ENCODE data around the gene LCTL. TPM values are rescaled to one million over a fixed set of nuclear protein-coding genes. Genes with fewer than 3 reads are reported as not detected.

The LCTL gene, protein sequence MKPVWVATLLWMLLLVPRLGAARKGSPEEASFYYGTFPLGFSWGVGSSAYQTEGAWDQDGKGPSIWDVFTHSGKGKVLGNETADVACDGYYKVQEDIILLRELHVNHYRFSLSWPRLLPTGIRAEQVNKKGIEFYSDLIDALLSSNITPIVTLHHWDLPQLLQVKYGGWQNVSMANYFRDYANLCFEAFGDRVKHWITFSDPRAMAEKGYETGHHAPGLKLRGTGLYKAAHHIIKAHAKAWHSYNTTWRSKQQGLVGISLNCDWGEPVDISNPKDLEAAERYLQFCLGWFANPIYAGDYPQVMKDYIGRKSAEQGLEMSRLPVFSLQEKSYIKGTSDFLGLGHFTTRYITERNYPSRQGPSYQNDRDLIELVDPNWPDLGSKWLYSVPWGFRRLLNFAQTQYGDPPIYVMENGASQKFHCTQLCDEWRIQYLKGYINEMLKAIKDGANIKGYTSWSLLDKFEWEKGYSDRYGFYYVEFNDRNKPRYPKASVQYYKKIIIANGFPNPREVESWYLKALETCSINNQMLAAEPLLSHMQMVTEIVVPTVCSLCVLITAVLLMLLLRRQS
- not detected for total RNA-seq
- not detected for total RNA-seq (2013)

- Mint-ChIP-seq H3K9me3 (no peaks in the 10 kb centered on the region), H3K4me3 (no peak within 1 kb of the TSS), H3K27ac (no peak within 1 kb of the TSS), H3K4me1 (peaks cover 7% of the 10 kb centered on the region in 2 donors), H3K36me3 (no peaks in the 10 kb centered on the region), H3K27me3 (ENCODE audit: low read depth in 2 of 2) (no peaks in the 10 kb centered on the region)
- TF ChIP-seq, protein P1, sequence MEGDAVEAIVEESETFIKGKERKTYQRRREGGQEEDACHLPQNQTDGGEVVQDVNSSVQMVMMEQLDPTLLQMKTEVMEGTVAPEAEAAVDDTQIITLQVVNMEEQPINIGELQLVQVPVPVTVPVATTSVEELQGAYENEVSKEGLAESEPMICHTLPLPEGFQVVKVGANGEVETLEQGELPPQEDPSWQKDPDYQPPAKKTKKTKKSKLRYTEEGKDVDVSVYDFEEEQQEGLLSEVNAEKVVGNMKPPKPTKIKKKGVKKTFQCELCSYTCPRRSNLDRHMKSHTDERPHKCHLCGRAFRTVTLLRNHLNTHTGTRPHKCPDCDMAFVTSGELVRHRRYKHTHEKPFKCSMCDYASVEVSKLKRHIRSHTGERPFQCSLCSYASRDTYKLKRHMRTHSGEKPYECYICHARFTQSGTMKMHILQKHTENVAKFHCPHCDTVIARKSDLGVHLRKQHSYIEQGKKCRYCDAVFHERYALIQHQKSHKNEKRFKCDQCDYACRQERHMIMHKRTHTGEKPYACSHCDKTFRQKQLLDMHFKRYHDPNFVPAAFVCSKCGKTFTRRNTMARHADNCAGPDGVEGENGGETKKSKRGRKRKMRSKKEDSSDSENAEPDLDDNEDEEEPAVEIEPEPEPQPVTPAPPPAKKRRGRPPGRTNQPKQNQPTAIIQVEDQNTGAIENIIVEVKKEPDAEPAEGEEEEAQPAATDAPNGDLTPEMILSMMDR (IDR thresholded peaks at IDR 0.05), result no peak
- Histone ChIP-seq H3K9me3 (ENCODE audit: control insufficient read depth, insufficient read depth, low read length) (no peaks in the 10 kb centered on the region), H3K4me3 (ENCODE audit: low read length) (no peak within 1 kb of the TSS), H3K27me3 (ENCODE audit: control insufficient read depth, insufficient read depth, low read length) (no peaks in the 10 kb centered on the region), H3K27ac (ENCODE audit: low read length) (no peak within 1 kb of the TSS), H3K36me3 (ENCODE audit: control insufficient read depth, insufficient read depth, low read length) (no peaks in the 10 kb centered on the region), H3K4me1 (ENCODE audit: control insufficient read depth, insufficient read depth, low read length) (peaks cover 6% of the 10 kb centered on the region)
- 92% methylated on average over 14 of the region's 14 CpGs for WGBS (ENCODE audit: insufficient coverage)
- ATAC-seq (no peak), DNase-seq (no peak)
- intact Hi-C loops (cut with micrococcal nuclease), result no loop called here
These were observed at the start of gene LCTL for GRCh38 chr15:66565741-66566144. LCTL (minus strand) TSS chr15:66565998; CDS start chr15:66565365, 633 bp downstream.

DNA sequence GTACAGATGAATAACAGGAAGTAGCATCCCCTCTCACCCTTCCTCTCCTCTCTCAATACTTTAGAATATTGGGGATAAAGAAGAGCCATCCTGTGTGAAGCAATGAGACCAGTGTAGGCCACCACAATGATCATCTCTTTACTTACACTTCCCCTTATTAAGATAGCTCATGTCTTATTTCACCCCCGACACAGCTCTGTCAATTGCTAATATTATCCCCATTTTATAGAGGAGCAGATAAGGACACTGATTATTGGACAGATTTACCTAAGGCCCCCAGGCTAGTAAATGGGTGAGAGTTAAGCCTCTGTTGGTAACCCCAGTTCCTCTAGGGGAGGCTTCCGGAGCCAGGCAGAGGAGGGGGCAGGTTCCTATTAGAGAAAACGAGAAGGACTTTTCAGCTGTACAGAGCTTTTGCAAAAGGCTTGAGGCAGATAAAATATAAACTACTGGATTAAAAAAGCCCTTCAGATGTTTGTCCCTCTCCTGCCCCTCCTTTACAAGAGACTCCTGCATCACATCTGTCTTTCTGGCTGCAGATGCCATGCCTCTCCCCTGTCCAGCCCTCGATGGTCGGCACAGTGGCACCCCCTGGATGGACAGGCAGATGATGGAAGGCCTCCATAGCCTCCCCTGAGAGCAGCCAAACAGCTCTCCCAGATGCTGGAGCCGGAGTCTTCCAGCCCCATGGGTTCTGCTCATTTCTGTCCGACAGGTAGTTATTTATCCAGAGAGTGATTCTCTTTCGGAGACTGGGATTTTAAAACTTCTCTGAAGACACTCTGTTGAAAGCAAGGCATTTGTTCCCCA, 49.4 kb upstream of the LCTL start:
- H3K36me3 ChIP-seq (ENCODE audit: control insufficient read depth, insufficient read depth, low read length), result no peaks in the 10 kb centered on the region
- no peaks in the 10 kb centered on the region for H3K9me3 ChIP-seq (ENCODE audit: control insufficient read depth, insufficient read depth, low read length)
- H3K36me3 Mint-ChIP-seq, result no peaks in the 10 kb centered on the region
- ATAC-seq (no peak), DNase-seq (no peak)
- no peak overlapping the region for H3K4me3 ChIP-seq (ENCODE audit: low read length)
- H3K9me3 Mint-ChIP-seq, result no peaks in the 10 kb centered on the region
- intact Hi-C loops (cut with micrococcal nuclease), result no loop called here
- WGBS (ENCODE audit: insufficient coverage), result 55% methylated on average over 7 of the region's 8 CpGs
- TF ChIP-seq, protein P1 (IDR thresholded peaks at IDR 0.05), result no peak
- peaks cover 23 to 34% of the 10 kb centered on the region in 2 donors for H3K4me1 Mint-ChIP-seq
- peaks cover under 1% of the 10 kb centered on the region in 2 donors for H3K27me3 Mint-ChIP-seq (ENCODE audit: low read depth in 2 of 2)
- H3K4me3 Mint-ChIP-seq, result no peak overlapping the region
- no peak overlapping the region for H3K27ac Mint-ChIP-seq
- H3K27me3 ChIP-seq (ENCODE audit: control insufficient read depth, insufficient read depth, low read length), result no peaks in the 10 kb centered on the region
- H3K4me1 ChIP-seq (ENCODE audit: control insufficient read depth, insufficient read depth, low read length), result peaks cover 40% of the 10 kb centered on the region
- H3K27ac ChIP-seq (ENCODE audit: low read length), result no peak overlapping the region

GRCh38 chr15:66614456-66614855, 48.7 kb upstream of the LCTL start:
- Mint-ChIP-seq H3K36me3 (no peaks in the 10 kb centered on the region), H3K27me3 (ENCODE audit: low read depth in 2 of 2) (no peaks in the 10 kb centered on the region), H3K4me1 (peaks cover 23 to 34% of the 10 kb centered on the region in 2 donors), H3K9me3 (no peaks in the 10 kb centered on the region), H3K4me3 (no peak overlapping the region), H3K27ac (no peak overlapping the region)
- Histone ChIP-seq H3K4me1 (ENCODE audit: control insufficient read depth, insufficient read depth, low read length) (peaks cover 39% of the 10 kb centered on the region), H3K4me3 (ENCODE audit: low read length) (no peak overlapping the region), H3K27ac (ENCODE audit: low read length) (no peak overlapping the region), H3K36me3 (ENCODE audit: control insufficient read depth, insufficient read depth, low read length) (no peaks in the 10 kb centered on the region), H3K27me3 (ENCODE audit: control insufficient read depth, insufficient read depth, low read length) (no peaks in the 10 kb centered on the region), H3K9me3 (ENCODE audit: control insufficient read depth, insufficient read depth, low read length) (no peaks in the 10 kb centered on the region)
- no peak for DNase-seq
- ATAC-seq, result no peak
- 98% methylated on average over 5 of the region's 5 CpGs for WGBS (ENCODE audit: insufficient coverage)
- TF ChIP-seq, protein P1 (IDR thresholded peaks at IDR 0.05), result no peak
- intact Hi-C loops (cut with micrococcal nuclease), result no loop called here

Data from natural killer cell (primary cell).